ENCODE measurements around the gene OSBP2.

- TF ChIP-seq CTCF (IDR thresholded peaks at IDR 0.05), result no peak
- no peak for TF ChIP-seq EP300 (IDR thresholded peaks at IDR 0.05)
Observed at GRCh38 chr22:30687358-30687757, 7.3 kb upstream of the OSBP2 start.

Data from tibial nerve (tissue), 4 donors.